HG03558 (cell line): ENCODE measurements around the gene ABCA1.
A peak's percentile ranks its signal among the peaks of the same experiment; 100 is the strongest.
"Not testable (repeated sequence)": the region's sequence is repeated elsewhere in the genome, so short reads cannot be mapped to it uniquely, and the experiment has no call there.

Experiments used
- ATAC-seq: cut with Tn5 transposase; IDR thresholded peaks from one replicate; pipeline ENCODE4 v1.9.1; 2021; ENCODE audit warnings: moderate number of reproducible peaks; ENCODE audit not compliant: unreplicated experiment; ENCODE audit errors: extremely low read depth

Gene ABCA1

DNA sequence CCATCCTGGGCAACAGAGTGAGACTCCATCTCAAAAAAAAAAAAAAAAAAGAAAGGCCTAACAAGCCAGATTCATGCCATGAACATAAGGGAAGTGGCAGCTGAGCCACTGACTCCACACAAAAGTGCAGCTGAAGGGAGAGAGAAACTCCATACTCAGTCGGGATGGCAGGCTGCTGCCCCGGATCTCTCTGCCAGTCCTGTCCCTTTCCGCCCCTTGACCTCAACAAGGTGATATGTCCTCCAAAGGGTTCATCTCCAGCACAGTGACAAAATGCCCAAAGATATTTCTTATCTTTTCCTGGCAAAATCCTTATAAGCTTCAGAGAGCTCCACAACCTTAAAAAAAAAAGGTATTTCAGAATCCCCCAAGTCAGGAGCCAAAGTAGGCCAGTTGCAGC is 52.6 kb downstream of the ABCA1 start:
- no peak for ATAC-seq

DNA sequence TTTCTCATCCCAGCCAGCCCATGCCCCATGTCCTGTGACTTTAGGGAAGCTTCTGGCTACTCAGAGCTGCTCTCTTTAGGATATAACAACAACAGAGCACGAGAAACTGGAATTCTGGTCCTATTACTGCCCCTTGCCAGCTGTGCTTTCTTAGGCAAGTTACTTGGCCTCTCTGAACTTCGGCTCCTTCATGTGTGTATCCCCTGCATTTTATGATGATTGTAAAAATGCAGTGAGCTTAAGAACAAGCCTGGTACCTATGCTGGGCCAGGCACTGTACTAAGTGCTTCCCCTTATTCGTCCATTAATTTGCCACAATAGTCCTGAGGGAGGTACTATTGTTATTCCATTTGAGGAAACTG is 54.5 kb downstream of the ABCA1 start:
- no peak for ATAC-seq

- ATAC-seq: no peak
These were observed 55.1 kb downstream of the ABCA1 start for GRCh38 chr9:104872656-104873488.

GRCh38 chr9:104871961-104872527 is 55.9 kb downstream of the ABCA1 start:
- no peak for ATAC-seq

GRCh38 chr9:104869811-104870210 is 58.1 kb downstream of the ABCA1 start:
- ATAC-seq: no peak

GRCh38 chr9:104868687-104869404 is 59.1 kb downstream of the ABCA1 start:
- peak; percentile 86 for ATAC-seq

GRCh38 chr9:104868303-104868686 is 59.7 kb downstream of the ABCA1 start:
- ATAC-seq: no peak

- ATAC-seq: no peak
These were observed 61.8 kb downstream of the ABCA1 start for GRCh38 chr9:104866191-104866590.

DNA sequence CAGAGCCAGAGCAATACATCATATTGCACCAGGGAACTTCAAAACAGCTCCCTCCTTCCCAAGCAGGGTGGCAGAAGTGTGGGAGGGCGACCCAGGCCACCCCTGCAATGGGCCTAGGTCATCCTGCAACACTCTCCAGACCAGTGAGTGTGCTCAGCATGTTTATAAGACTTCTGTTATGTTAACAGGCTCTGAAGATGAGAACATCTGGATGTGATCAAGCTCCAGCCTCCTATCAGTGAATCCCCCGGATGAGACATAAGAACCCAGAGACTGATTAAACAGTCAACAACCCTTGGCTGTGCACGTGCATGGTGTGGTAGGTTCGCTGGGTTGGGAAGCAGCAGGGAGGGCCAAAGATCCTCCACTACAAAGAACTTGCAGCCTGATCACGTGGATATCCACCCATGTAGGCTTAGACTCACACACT is 63.3 kb downstream of the ABCA1 start:
- ATAC-seq: no peak

GRCh38 chr9:104863180-104863883 is 64.6 kb downstream of the ABCA1 start:
- peak; percentile 73 for ATAC-seq

GRCh38 chr9:104861397-104861796 is 66.6 kb downstream of the ABCA1 start:
- ATAC-seq: no peak

- ATAC-seq: no peak
These were observed 67.7 kb downstream of the ABCA1 start for GRCh38 chr9:104860263-104860662.

- no peak for ATAC-seq
These were observed 69.1 kb downstream of the ABCA1 start for GRCh38 chr9:104858846-104859245.

DNA sequence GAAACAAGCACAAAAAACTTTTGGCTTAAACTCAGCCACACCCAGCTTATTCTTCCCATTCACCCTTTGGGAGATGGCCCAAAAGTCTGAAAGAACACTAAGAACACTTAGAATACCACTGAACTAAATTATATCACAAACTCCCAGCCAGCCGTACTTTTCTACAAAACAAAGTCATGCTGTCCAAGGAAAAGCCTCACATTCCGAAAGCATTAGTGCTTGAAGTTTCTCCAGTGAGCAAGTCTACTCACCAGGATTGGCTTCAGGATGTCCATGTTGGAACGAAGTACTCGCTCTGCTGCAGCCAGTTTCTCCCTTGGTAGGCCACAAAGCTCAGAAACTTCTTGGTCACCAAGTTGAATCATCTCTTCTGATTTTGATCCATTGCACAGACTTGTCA is 69.7 kb downstream of the ABCA1 start:
- no peak for ATAC-seq

DNA sequence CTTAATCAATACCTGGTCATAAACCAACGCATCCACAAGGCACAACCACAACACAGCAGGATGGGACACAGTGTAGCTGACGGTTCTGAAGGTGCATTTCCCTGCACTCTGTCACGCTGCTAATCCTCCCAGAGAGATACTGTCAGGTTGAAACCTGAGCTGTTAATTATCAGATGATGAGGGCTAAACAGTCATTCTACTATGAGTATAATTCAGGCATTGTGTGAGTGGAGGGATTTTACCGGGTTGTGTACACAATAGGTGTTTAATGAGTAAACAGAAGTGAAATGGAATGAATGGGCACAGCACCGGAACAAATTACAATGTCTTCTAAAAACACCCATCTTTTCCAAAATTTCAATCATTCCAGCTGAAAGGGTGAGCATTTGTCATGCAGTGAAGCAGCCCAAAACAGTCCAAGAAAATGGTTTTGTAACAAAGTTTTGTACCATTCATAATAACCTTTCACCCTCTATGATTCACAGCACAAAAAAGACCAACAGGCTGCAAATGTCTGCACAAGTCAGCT is 71.5 kb downstream of the ABCA1 start:
- no peak for ATAC-seq

DNA sequence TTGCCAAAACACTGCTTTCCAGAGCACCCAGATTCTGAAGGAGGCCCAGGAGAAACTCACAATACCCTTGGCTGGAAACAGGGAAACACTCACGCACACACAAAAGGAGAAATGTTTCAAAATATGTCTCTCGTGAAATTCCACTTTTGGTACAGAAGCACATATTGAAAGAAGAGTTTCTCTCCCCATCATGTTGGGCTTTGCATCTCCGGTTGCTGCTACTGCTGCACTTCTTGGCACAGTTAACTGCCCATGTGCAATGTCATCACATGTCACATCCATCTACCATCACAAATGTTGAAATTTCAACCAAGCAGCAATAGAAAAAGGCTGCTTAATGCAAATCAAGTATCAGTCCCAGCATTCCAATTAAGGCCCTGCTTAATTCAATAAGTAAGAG is 72.1 kb downstream of the ABCA1 start:
- no peak for ATAC-seq

DNA sequence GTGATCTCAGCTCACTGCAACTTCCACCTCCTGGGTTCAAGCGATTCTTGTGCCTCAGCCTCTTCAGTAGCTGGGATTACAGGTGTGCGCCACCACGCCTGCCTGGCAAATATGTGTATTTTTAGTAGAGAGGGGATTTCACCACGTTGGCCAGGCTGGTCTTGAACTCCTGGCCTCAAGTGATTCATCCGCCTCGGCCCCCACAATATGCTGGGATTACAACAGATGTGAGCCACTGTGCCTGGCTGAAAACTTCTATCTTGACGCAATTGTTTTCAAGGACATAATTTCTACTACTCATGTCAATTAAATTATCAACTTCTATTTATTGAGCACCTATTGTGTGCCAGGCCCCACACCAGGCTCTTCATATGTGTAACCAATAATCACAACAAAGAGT is 72.7 kb downstream of the ABCA1 start:
- not testable (repeated sequence) for ATAC-seq

- no peak for ATAC-seq
These were observed 73.3 kb downstream of the ABCA1 start for GRCh38 chr9:104854613-104855012.

DNA sequence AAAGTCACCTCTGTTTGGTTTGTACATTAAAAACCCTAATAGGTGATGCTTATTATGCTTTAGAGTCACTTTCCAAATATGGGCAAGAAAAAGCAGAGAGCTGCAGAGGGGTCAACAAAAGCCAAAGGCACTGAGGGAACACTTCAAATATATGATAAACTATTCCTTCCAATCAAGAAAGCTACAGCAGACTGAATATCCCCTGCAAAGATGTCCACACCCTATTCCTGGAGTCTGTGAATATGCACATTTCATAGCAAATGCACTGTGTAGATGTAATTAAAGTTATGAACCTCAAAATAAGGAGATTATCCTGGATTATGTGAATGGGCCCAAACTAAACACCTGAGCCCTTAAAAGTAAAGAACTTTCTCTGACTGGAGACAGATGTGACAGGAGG is 74.3 kb downstream of the ABCA1 start:
- no peak for ATAC-seq

- no peak for ATAC-seq
These were observed 74.8 kb downstream of the ABCA1 start for GRCh38 chr9:104853159-104853558.

GRCh38 chr9:104851546-104851920 is 76.4 kb downstream of the ABCA1 start:
- no peak for ATAC-seq
